Bone marrow (tissue), 2 donors: ENCODE results near the gene TMTC2.
"Not testable (repeated sequence)": the region's sequence is repeated elsewhere in the genome, so short reads cannot be mapped to it uniquely, and the experiment has no call there.

Source experiments
- DNase-seq, 2 donors: peaks; one replicate each; lab custom pipeline; 2025; lab: John Stamatoyannopoulos, UW

The TMTC2 gene

GRCh38 chr12:82842480-82842879 is 155.8 kb downstream of the TMTC2 start:
- DNase-seq = no peak

DNA sequence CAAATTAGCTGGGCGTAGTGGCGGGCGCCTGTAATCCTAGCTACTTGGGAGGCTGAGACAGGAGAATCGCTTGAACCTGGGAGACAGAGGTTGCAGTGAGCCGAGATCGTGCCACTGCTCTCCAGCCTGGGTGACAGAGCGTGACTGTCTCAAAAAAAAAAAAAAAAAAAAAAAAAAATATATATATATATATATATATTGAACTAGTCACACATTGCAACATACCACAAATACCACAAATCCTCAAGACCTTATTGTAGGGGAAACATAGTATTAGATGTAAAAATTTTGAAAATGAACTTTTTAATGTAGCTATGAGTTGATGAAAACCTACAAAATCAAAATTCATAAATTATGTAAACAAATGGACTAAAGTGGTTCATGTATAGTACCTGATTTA is 158.4 kb downstream of the TMTC2 start:
- not testable (repeated sequence) for DNase-seq

DNA sequence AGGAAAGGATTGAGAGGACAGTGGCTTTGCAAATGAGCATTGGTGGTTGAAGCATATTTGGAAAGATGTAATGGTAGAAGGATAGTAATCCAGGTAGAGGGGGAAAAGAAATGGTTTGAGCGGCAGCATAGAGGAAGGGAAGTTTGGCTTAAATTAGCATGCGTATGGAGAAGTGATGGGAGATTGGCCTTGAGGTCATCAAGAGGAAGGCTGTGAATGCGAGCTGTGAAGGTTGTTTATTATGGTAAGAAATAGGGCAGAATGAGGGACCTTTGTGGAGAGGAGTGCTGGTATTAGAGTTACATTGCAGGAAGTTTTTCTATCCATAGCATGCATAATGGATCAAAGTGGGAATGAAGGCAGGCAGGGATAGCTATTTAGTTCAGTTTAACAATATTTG is 162.1 kb downstream of the TMTC2 start:
- no peak for DNase-seq

DNA sequence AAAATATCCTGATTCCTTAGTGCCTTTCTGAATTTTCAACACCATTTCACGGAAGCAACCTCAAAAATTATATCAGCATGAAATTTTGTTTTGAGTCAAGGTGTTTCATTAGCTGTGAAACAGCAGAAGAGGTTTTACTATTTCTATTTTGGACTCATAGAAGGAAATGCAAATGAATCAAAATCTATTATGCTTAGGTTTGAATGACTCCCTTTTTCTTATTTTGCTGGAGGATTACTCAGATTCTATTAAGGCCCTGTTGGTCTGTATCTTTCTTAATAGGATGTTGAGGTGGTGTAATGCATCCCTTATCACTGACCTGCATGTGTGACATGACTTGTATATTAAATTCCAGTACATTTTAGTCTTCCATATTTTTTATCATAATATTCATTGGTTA is 165.8 kb downstream of the TMTC2 start:
- DNase-seq = no peak

- DNase-seq = no peak
These were observed 169.2 kb downstream of the TMTC2 start for GRCh38 chr12:82855872-82856271.

- DNase-seq = no peak
These were observed 170.6 kb downstream of the TMTC2 start for GRCh38 chr12:82857276-82857675.

DNA sequence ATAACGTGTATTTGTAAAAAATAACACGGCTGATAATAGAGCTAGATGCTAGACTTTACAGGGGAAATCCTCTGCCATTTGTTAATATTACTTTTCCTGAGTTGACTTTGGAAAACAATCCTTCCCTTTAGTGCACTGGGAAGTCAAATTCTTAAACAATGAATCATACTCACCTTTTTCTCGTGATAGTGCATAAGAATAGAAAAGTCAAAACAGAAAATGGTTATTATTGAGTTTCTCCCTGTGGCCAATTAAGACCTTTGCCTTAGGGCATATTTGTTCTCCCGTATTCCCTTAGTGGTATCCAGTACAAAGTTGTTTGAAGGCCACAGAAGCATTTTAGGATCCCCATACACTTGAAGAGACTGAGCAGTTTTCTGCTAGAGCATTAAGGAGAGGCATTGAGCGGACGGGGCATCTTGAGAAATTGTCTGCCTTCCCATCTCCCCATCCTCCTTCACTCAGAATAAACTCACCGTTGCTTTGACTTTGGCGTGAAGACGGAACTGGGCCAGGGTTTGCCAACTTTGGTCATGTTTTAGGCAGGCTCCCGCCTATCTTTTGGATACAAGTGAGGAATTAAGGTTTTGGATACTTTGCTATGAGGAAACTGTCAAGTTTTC is 171.3 kb downstream of the TMTC2 start:
- DNase-seq = no peak

- no peak for DNase-seq
These were observed 171.8 kb downstream of the TMTC2 start for GRCh38 chr12:82858534-82858917.

DNA sequence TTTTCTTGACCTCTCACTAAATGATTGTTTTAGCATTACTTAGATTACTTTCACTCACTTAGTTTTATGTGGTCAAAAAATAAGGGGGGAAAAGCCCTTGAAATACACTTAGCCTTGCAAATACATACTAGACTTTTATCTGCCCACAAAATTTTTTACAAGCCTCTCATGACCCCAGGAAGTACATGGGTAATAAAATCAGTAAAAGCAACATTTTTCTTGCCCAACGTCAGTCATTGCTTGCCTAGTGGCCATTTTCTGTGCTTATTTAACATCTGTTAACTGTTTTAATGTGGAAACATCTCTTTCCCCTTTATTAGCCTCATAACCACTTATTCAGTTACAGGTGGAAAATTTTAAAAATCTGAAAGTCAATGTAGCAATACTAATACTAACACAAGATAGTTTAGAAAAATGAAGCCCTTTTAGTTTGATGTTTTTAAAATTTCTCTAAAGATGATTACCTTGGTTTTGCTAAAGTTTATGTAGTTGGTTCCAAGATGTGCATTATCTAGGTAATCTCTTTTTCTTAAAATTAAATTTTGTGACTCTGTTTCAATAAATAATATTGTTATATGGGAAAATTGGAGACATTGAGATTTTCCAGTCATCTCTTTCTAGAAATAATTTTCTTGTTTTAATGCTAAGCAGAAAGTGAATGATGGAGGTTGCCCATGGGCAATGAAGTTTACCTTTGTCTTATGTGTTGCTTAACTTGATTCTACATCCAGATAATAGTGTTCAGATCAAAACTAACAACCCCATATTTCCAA is 175.5 kb downstream of the TMTC2 start:
- DNase-seq = no peak

- DNase-seq = no peak
These were observed 176.4 kb downstream of the TMTC2 start for GRCh38 chr12:82862876-82863649.

- DNase-seq = no peak
These were observed 179.6 kb downstream of the TMTC2 start for GRCh38 chr12:82866227-82866775.

DNA sequence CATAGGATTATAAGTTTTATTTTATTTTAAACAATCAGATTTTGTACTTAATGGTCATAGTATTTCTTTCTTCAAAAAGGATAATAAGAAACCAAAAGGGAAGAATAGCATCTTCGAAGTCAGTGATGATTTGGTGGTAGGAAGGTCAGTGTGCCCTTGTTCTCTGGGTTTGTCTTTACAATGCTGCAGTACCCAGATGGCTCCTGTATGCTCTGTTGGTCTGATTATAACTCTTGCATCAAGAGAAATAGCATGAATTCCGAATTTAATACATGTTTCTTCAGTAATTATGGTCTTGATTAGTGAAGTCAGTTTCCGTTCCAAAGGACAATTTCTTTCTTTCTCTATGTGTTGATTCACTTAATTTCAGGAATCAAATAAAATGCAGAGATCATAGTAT is 180.2 kb downstream of the TMTC2 start:
- no peak for DNase-seq

GRCh38 chr12:82867762-82868500 is 181.2 kb downstream of the TMTC2 start:
- no peak for DNase-seq

DNA sequence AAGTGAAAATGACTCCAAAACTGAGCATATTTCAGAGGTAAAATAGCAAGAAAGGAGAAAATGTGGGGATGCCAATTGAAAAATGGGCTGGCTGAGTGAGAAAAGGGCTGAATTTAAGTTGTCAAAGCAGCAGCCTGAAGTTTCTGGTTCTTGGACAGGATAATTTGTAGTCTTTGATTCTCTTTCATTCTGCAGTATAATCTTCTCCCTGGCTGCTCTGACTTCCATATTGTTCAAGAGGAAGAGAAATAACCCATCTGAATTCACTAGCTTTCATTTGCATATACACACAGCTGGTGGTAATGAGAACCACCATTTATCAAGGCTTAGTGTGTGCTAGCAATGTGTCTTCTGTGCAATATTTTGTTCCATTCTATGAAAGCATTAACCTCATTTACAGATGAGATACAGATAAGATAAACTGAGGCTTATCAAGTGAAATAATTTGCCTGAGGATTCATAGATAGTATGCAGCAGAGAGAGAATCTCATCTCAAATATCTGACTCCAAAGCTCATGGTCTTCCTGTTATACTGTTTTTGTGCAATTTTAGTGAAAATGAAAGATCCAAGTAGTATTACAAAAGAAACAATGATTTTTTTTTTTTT is 184.2 kb downstream of the TMTC2 start:
- DNase-seq = no peak

DNA sequence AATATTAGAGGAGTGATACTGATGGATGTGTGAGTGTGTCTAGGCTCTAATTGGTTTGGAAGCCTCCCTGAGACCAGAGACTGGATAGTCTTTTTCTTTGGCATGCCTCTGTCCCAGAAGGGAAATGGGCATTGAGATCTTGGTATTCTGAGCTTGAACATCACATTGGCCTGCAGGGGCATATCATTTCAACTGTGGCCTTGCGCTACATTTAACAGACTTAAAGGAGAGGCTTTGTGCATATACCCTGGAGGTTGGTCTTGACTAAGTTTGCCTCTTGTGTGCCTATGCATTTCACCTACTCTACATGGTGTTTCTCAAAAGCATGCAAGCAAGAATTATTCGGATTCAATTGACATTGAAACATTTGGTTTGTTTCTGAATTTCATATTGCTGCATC is 185.4 kb downstream of the TMTC2 start:
- no peak for DNase-seq

DNA sequence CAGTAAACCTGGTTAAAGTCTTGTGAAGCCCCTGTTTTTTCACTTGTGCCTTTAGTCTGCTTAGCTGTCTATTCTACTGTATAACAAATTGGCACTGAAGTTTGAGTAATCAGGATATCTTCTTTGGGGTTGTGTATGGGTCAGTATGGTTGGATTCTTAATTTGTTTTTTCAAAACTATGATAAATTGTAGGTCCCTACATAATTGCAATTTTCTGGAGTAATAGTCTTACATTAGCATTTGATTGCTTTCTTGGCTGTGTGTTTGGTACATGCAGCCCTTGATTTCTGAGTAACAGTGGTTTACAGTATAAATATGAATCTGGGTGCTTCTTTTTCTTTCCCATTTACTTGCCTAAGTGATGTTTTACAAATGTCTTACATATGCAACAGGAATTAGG is 186.6 kb downstream of the TMTC2 start:
- DNase-seq = no peak

DNA sequence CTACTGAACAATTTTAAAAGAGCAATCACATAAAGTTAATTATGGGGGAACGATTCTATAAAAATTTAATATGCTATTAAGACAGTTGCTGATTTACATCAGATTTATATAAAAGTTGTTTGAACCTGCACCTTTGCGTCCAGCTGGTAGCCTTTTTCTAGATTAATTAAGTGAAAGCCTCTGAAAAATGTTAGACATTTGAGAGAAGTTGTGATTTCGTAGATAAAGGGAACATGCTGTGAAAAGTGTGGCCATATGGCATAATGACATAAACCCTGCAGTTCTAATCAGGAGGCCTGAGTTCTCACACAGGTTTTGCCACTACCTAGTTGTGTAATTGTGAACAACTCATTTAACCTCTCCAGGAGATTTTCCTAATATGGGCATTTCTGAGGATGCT is 187.2 kb downstream of the TMTC2 start:
- DNase-seq = no peak

GRCh38 chr12:82874945-82875344 is 188.2 kb downstream of the TMTC2 start:
- no peak for DNase-seq

- DNase-seq = no peak
These were observed 189.4 kb downstream of the TMTC2 start for GRCh38 chr12:82876075-82876474.

DNA sequence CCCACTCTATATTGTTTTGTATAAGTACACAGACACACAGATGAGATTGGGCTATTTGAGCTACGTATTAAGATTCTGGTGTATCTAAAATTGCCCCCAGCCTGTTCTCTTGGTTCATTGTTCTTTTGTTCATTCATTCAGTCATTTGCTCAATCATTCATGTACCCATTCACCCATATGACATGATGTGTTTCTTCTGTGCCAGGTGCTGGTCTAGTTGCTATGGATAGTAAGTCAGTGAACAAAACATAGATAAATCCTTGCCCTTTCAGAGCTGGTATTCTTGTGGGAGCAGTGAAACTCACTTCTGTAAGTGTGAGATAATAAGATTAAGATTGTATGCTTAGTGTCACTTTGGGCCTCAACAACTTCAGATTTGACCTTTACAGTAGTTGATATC is 191.3 kb downstream of the TMTC2 start:
- no peak for DNase-seq

- DNase-seq = no peak
These were observed 193.8 kb downstream of the TMTC2 start for GRCh38 chr12:82880442-82880901.
